ENCODE measurements around the gene CTSL. TPM values are rescaled to one million over a fixed set of nuclear protein-coding genes. Genes with fewer than 3 reads are reported as not detected.
"Not testable (repeated sequence)": the region's sequence is repeated elsewhere in the genome, so short reads cannot be mapped to it uniquely, and the experiment has no call there.

CTSL gene
- total RNA-seq, 1 experiment from 2014 or later = 17.0 TPM

- ChIA-PET POLR2A (ENCODE audit: low non-redundant PET) (no interaction called here), CTCF (no interaction called here)
- no TSS peak for BruUV-seq (replicated peaks)
- Histone ChIP-seq H3K9me3 (ENCODE audit: low read depth, low read length, poor library complexity, severe bottlenecking) (no peaks in the 10 kb centered on the region), H3K4me1 (ENCODE audit: insufficient read depth, low read length, poor library complexity, severe bottlenecking) (peaks cover 14% of the 10 kb centered on the region), H3K27me3 (replicated peaks; ENCODE audit: insufficient read depth, low read depth, low read length, poor library complexity) (no peaks in the 10 kb centered on the region), H3K36me3 (ENCODE audit: insufficient read depth, low read length, poor library complexity, severe bottlenecking) (no peaks in the 10 kb centered on the region), H3K4me3 (ENCODE audit: low read depth, low read length, poor library complexity, severe bottlenecking) (no peak overlapping the region), H3K27ac (ENCODE audit: low read depth, low read length, poor library complexity, severe bottlenecking) (no peak overlapping the region)
- DNase-seq (ENCODE audit: low spot score) = no peak
- TF ChIP-seq CTCF (conservative IDR thresholded peaks at IDR 0.05; ENCODE audit: low read depth, low read length) = no peak
- no peak for TF ChIP-seq EZH2 (IDR thresholded peaks at IDR 0.05; ENCODE audit: borderline replicate concordance, low read depth, low read length, poor library complexity, severe bottlenecking)
- intact Hi-C loops (cut with micrococcal nuclease; ENCODE audit: unreplicated experiment) = no loop called here
These were observed 14.3 kb downstream of the CTSL start for GRCh38 chr9:87740209-87740608.

GRCh38 chr9:87741326-87741725, 15.4 kb downstream of the CTSL start:
- no peaks in the 10 kb centered on the region for H3K9me3 ChIP-seq (ENCODE audit: low read depth, low read length, poor library complexity, severe bottlenecking)

DNA sequence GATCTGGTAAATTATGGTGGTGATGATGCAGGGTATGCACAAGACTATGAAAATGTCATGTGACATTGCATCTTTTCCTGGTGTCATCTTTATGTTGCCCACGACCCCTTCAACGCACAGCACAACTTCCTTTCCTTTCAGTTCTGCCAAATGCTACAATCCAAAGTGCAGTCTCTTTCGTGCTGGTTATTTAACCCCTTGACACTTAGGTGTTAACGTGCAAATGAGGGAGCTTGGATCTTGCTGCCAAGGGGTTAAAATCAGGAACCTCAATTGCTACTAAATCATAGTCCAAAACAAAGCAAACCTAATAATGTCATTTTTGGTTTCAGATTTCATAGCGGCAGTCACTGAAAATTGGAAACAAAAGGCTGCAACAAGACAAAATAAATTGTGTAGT, 16.0 kb downstream of the CTSL start:
- CTCF ChIA-PET = no interaction called here
- H3K27ac ChIP-seq (ENCODE audit: low read depth, low read length, poor library complexity, severe bottlenecking) = no peak overlapping the region
- intact Hi-C loops (cut with micrococcal nuclease; ENCODE audit: unreplicated experiment) = no loop called here
- H3K4me1 ChIP-seq (ENCODE audit: insufficient read depth, low read length, poor library complexity, severe bottlenecking) = peaks cover 14% of the 10 kb centered on the region
- no peak overlapping the region for H3K4me3 ChIP-seq (ENCODE audit: low read depth, low read length, poor library complexity, severe bottlenecking)
- no peak for TF ChIP-seq EZH2 (IDR thresholded peaks at IDR 0.05; ENCODE audit: borderline replicate concordance, low read depth, low read length, poor library complexity, severe bottlenecking)
- no peaks in the 10 kb centered on the region for H3K36me3 ChIP-seq (ENCODE audit: insufficient read depth, low read length, poor library complexity, severe bottlenecking)
- no peaks in the 10 kb centered on the region for H3K27me3 ChIP-seq (replicated peaks; ENCODE audit: insufficient read depth, low read depth, low read length, poor library complexity)
- no peak for DNase-seq (ENCODE audit: low spot score)
- no TSS peak for BruUV-seq (replicated peaks)
- POLR2A ChIA-PET (ENCODE audit: low non-redundant PET) = no interaction called here
- no peaks in the 10 kb centered on the region for H3K9me3 ChIP-seq (ENCODE audit: low read depth, low read length, poor library complexity, severe bottlenecking)

More at GRCh38 chr9:87741326-87741725, 15.4 kb downstream of the CTSL start:
- no peak for TF ChIP-seq CTCF (conservative IDR thresholded peaks at IDR 0.05; ENCODE audit: low read depth, low read length)
- TF ChIP-seq EZH2 (IDR thresholded peaks at IDR 0.05; ENCODE audit: borderline replicate concordance, low read depth, low read length, poor library complexity, severe bottlenecking) = no peak
- Histone ChIP-seq H3K27ac (ENCODE audit: low read depth, low read length, poor library complexity, severe bottlenecking) (no peak overlapping the region), H3K27me3 (replicated peaks; ENCODE audit: insufficient read depth, low read depth, low read length, poor library complexity) (no peaks in the 10 kb centered on the region), H3K36me3 (ENCODE audit: insufficient read depth, low read length, poor library complexity, severe bottlenecking) (no peaks in the 10 kb centered on the region), H3K4me1 (ENCODE audit: insufficient read depth, low read length, poor library complexity, severe bottlenecking) (peaks cover 14% of the 10 kb centered on the region), H3K4me3 (ENCODE audit: low read depth, low read length, poor library complexity, severe bottlenecking) (no peak overlapping the region)
- intact Hi-C loops (cut with micrococcal nuclease; ENCODE audit: unreplicated experiment) = no loop called here
- peak; percentile 31 for DNase-seq (ENCODE audit: low spot score)
- BruUV-seq (replicated peaks) = no TSS peak
- ChIA-PET CTCF (no interaction called here), POLR2A (ENCODE audit: low non-redundant PET) (no interaction called here)

DNA sequence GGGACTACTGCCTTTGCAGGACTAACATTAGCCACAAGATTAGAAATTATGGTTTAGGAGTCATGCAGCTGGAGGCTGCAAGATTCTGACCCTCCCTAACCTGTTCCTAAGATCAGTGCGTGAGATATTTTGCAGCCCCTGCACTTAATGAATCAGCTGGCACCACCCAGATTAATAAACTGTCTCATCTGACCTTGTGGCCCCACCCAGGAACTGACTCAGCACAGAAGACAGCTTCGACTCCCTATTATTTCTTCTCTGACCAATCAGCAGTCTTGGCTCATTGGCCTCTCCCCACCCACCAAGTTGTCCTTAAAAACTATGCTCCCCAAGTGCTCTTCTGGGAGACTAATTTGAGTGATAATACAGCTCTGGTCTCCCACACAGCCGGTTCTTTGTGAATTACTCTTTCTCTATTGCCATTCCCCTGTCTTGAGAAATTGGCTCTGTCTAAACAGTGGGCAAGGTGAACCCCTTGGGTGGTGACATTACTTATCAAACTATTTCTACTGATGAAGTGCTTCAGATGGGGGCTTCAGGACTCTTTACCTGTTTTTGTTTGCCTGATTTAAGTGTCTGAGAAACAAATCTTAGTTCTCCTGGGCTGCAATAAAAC, 17.0 kb downstream of the CTSL start:
- Histone ChIP-seq H3K27me3 (replicated peaks; ENCODE audit: insufficient read depth, low read depth, low read length, poor library complexity) (no peaks in the 10 kb centered on the region), H3K9me3 (ENCODE audit: low read depth, low read length, poor library complexity, severe bottlenecking) (no peaks in the 10 kb centered on the region), H3K27ac (ENCODE audit: low read depth, low read length, poor library complexity, severe bottlenecking) (no peak overlapping the region), H3K4me1 (ENCODE audit: insufficient read depth, low read length, poor library complexity, severe bottlenecking) (peaks cover 18% of the 10 kb centered on the region), H3K4me3 (ENCODE audit: low read depth, low read length, poor library complexity, severe bottlenecking) (no peak overlapping the region), H3K36me3 (ENCODE audit: insufficient read depth, low read length, poor library complexity, severe bottlenecking) (no peaks in the 10 kb centered on the region)
- ChIA-PET CTCF (no interaction called here), POLR2A (ENCODE audit: low non-redundant PET) (no interaction called here)
- TF ChIP-seq CTCF (conservative IDR thresholded peaks at IDR 0.05; ENCODE audit: low read depth, low read length) = no peak
- TF ChIP-seq EZH2 (IDR thresholded peaks at IDR 0.05; ENCODE audit: borderline replicate concordance, low read depth, low read length, poor library complexity, severe bottlenecking) = no peak
- BruUV-seq (replicated peaks) = no TSS peak
- DNase-seq (ENCODE audit: low spot score) = peak; percentile 34
- intact Hi-C loops (cut with micrococcal nuclease; ENCODE audit: unreplicated experiment) = no loop called here

GRCh38 chr9:87744247-87744646, 18.3 kb downstream of the CTSL start:
- CTCF ChIA-PET; intact Hi-C loops (cut with micrococcal nuclease; ENCODE audit: unreplicated experiment): not testable (repeated sequence)

More at GRCh38 chr9:87744247-87744646, 18.3 kb downstream of the CTSL start:
- H3K4me1 ChIP-seq (ENCODE audit: insufficient read depth, low read length, poor library complexity, severe bottlenecking) = peaks cover 30% of the 10 kb centered on the region
- POLR2A ChIA-PET (ENCODE audit: low non-redundant PET); BruUV-seq (replicated peaks); H3K27ac ChIP-seq (ENCODE audit: low read depth, low read length, poor library complexity, severe bottlenecking); H3K27me3 ChIP-seq (replicated peaks; ENCODE audit: insufficient read depth, low read depth, low read length, poor library complexity); H3K9me3 ChIP-seq (ENCODE audit: low read depth, low read length, poor library complexity, severe bottlenecking); H3K4me3 ChIP-seq (ENCODE audit: low read depth, low read length, poor library complexity, severe bottlenecking); DNase-seq (ENCODE audit: low spot score); H3K36me3 ChIP-seq (ENCODE audit: insufficient read depth, low read length, poor library complexity, severe bottlenecking): not testable (repeated sequence)

Measured in A673 (cell line).